ENCODE measurements around the gene STARD10. TPM values are rescaled to one million over a fixed set of nuclear protein-coding genes. Genes with fewer than 3 reads are reported as not detected.

The STARD10 gene
- total and polyA plus RNA-seq, 9 of the 15 experiments (the other 6 are each of a cell fraction or from before 2014, with no cell fraction given) = 0.15 to 52.9 (median 32.3) TPM

DNA sequence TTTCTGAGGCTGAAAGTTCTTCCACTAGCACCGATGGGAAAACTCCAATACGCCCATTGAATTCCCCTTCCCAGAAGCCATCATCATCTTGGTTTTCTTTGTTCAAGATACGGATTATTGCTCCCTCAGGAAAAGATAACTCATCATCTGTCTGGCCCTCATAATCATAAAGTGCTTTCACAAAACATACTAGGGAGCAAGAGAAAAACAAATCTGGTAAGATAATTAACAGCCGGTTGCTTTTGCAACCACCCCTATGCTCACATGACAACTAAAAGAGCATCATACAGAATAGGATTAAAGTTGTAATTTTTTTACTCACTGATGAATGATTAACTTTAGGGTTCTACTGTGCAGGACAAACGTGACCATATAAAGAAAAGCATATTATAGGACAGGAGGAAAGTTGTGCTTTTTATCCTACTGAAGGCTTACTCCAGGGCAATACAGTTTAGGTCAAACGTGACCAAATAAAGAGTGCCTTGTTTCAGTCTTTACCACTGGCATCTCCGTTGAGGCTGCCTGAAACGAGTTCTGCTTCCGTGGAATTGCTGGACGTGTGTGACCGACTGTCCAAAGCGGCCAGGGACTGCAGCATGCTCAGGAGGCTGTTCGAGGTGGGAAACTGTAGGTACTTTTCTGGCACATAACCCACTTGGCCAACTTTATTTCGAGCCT is 48.9 kb upstream of the STARD10 start:
- H3K4me1 ChIP-seq (replicated peaks in 1 of 2; ENCODE audit: control insufficient read depth in 2 of 2, insufficient read depth in 2 of 2, low read length in 2 of 2) = no peaks in the 10 kb centered on the region
- TF ChIP-seq CREM (IDR thresholded peaks at IDR 0.05; ENCODE audit: low read depth) = no peak
- H3K9me3 ChIP-seq (replicated peaks; ENCODE audit: control insufficient read depth, insufficient read depth, low read depth, low read length) = no peaks in the 10 kb centered on the region
- FAIRE-seq (no peak), DNase-seq (ENCODE audit: extremely low read depth in 1 of 4, low spot score in 3 of 4) (no peak), ATAC-seq (no peak)
- H3K4me3 ChIP-seq = no peak overlapping the region
- no peak overlapping the region for H3K9ac ChIP-seq (ENCODE audit: insufficient read depth in 1 of 2, low read depth in 2 of 2, low read length in 2 of 2)
- H3K27ac ChIP-seq (ENCODE audit: extremely low read depth, low read depth, low read length) = no peak overlapping the region
- no peak overlapping the region for H2AFZ ChIP-seq (ENCODE audit: low read depth, low read length)
- no peaks in the 10 kb centered on the region for H4K20me1 ChIP-seq (replicated peaks; ENCODE audit: control insufficient read depth, insufficient read depth, low read length)
- H3K27me3 ChIP-seq (ENCODE audit: control insufficient read depth in 2 of 2, insufficient read depth in 2 of 2, low read length in 2 of 2) = no peaks in the 10 kb centered on the region
- no peak overlapping the region for H3K4me2 ChIP-seq (ENCODE audit: insufficient read depth, low read length)
- ChIA-PET POLR2A (interaction anchor here (0.6 to 1.1 kb wide), 2 partner anchors 8 to 358 kb away, joined by 3 read pairs; no protein-coding TSS in a partner anchor), CTCF (ENCODE audit: low intra/inter-chr PET ratio) (no interaction called here)
- H3K79me2 ChIP-seq (ENCODE audit: control insufficient read depth, insufficient read depth, low read length) = no peaks in the 10 kb centered on the region
- H3K36me3 ChIP-seq (ENCODE audit: control insufficient read depth, insufficient read depth, low read length) = peaks cover 8% of the 10 kb centered on the region; the same call in 1 of the 3 replicates
- intact Hi-C loops (cut with micrococcal nuclease) (no loop called here), in situ Hi-C loops (cut with MboI) (no loop called here)
- WGBS (ENCODE audit: insufficient coverage, low coverage, missing lambda C conversion rate) = 66% methylated on average over 14 of the region's 14 CpGs
- no peaks in the 10 kb centered on the region for H3K9me1 ChIP-seq (ENCODE audit: control insufficient read depth, insufficient read depth, low read length)
- BruUV-seq (replicated peaks) = no TSS peak

GRCh38 chr11:72842126-72842525 is 48.3 kb upstream of the STARD10 start:
- no TSS peak for BruUV-seq (replicated peaks)
- no peaks in the 10 kb centered on the region for H4K20me1 ChIP-seq (replicated peaks; ENCODE audit: control insufficient read depth, insufficient read depth, low read length)
- H3K27ac ChIP-seq (ENCODE audit: extremely low read depth, low read depth, low read length) = no peak overlapping the region
- no peaks in the 10 kb centered on the region for H3K9me1 ChIP-seq (ENCODE audit: control insufficient read depth, insufficient read depth, low read length)
- H3K36me3 ChIP-seq (ENCODE audit: control insufficient read depth, insufficient read depth, low read length) = peaks cover 12% of the 10 kb centered on the region; the same call in 1 of the 3 replicates
- no peak overlapping the region for H2AFZ ChIP-seq (ENCODE audit: low read depth, low read length)
- no peak overlapping the region for H3K4me2 ChIP-seq (ENCODE audit: insufficient read depth, low read length)
- no peak overlapping the region for H3K4me3 ChIP-seq
- no peak overlapping the region for H3K9ac ChIP-seq (ENCODE audit: insufficient read depth in 1 of 2, low read depth in 2 of 2, low read length in 2 of 2)
- ChIA-PET POLR2A (interaction anchor here (0.6 kb wide), 1 partner anchor 358 kb away, joined by 3 read pairs; no protein-coding TSS in a partner anchor), CTCF (ENCODE audit: low intra/inter-chr PET ratio) (no interaction called here)
- no peak for DNase-seq (ENCODE audit: extremely low read depth in 1 of 4, low spot score in 3 of 4)
- no peaks in the 10 kb centered on the region for H3K27me3 ChIP-seq (ENCODE audit: control insufficient read depth in 2 of 2, insufficient read depth in 2 of 2, low read length in 2 of 2)
- WGBS (ENCODE audit: insufficient coverage, low coverage, missing lambda C conversion rate) = 64% methylated on average over 5 of the region's 5 CpGs
- ATAC-seq = no peak
- FAIRE-seq = no peak
- no peaks in the 10 kb centered on the region for H3K4me1 ChIP-seq (replicated peaks in 1 of 2; ENCODE audit: control insufficient read depth in 2 of 2, insufficient read depth in 2 of 2, low read length in 2 of 2)
- intact Hi-C loops (cut with micrococcal nuclease) = no loop called here
- no peaks in the 10 kb centered on the region for H3K9me3 ChIP-seq (replicated peaks; ENCODE audit: control insufficient read depth, insufficient read depth, low read depth, low read length)
- no peaks in the 10 kb centered on the region for H3K79me2 ChIP-seq (ENCODE audit: control insufficient read depth, insufficient read depth, low read length)
- in situ Hi-C loops (cut with MboI) = no loop called here
- no peak for TF ChIP-seq ZNF318 (IDR thresholded peaks at IDR 0.05; ENCODE audit: borderline replicate concordance in 1 of 2, low read depth in 1 of 2)
- no peak for TF ChIP-seq ZBTB7A (IDR thresholded peaks at IDR 0.05; ENCODE audit: borderline replicate concordance, control insufficient read depth, low read depth, low read length)
- no peak for TF ChIP-seq SRSF9 (IDR thresholded peaks at IDR 0.05; ENCODE audit: borderline replicate concordance, low read depth, low read length)
- no peak for TF ChIP-seq CBX1 (IDR thresholded peaks at IDR 0.05; ENCODE audit: low read depth)
- TF ChIP-seq, protein P1, sequence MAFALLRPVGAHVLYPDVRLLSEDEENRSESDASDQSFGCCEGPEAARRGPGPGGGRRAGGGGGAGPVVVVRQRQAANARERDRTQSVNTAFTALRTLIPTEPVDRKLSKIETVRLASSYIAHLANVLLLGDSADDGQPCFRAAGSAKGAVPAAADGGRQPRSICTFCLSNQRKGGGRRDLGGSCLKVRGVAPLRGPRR (CRISPR knock-in tag; IDR thresholded peaks at IDR 0.05) = no peak

Data from K562 (cell line).